Lung microvascular endothelial cell (primary cell): ENCODE measurements around the gene NPTN. TPM values are rescaled to one million over a fixed set of nuclear protein-coding genes. Genes with fewer than 3 reads are reported as not detected.
"Not testable (repeated sequence)": the region's sequence is repeated elsewhere in the genome, so short reads cannot be mapped to it uniquely, and the experiment has no call there.

Source experiments
- DNase-seq, 2 donors: peaks; one replicate each; pipeline versions ENCODE4 v3.0.0 to v3.0.0-alpha.2; 2010; ENCODE audit warnings: low read depth in 2 of 2
- total RNA-seq: library from RNA; depleted of rRNA; stranded (reverse); fragments of >200 nt; gene quantifications from 2 replicates; pipeline ENCODE4 v1.2.1, GENCODE V29; 2014

NPTN gene
- total RNA-seq, 1 donor from 2014 or later: 130 TPM

DNA sequence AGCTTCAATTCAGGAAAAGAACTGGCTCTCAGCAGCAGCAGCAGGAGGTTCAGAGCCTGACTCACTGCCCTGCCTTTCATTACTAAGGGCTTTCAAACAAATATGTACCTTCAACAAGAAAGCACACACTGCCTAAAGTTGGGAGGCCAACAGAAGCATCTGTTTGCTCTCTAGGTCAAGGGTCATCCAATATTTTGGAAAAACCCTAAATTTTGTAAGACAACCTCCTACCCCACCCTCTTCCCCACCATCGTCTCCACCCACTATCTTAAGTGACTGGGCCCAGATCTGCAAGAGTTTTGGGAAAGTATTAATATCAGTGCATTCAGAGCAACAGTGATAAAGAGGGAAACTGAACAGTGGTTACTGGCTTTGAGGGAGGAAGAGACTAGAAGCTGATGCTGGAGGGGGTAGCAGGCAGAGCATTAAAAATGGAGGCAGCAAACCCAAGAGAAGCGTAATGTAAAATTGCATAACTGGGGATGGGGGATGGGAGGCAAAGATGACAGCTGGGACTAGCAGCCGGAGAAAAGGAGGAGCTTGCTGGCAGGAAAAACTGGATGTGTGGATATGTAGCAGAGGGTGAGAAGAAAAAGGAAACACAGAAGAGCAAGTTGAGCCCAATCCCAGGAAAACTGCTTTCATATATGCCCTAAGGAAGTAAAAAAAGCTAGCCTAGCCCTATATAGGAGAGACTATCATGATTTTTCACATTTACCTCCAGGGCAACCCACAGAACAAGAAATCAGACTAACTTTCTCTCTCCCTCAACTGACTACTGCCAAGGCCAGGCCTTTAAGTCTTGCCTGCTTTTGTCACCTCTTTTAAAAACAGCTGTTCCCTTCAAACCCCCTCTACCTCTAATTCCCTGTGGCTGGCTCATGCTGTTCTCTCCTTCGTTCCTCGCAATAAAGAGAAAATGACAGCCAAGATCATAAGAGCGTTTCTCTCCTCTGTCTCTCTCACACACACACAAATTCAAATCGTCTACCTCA is 31.4 kb downstream of the NPTN start:
- DNase-seq: peak; percentile 37 to 49

DNA sequence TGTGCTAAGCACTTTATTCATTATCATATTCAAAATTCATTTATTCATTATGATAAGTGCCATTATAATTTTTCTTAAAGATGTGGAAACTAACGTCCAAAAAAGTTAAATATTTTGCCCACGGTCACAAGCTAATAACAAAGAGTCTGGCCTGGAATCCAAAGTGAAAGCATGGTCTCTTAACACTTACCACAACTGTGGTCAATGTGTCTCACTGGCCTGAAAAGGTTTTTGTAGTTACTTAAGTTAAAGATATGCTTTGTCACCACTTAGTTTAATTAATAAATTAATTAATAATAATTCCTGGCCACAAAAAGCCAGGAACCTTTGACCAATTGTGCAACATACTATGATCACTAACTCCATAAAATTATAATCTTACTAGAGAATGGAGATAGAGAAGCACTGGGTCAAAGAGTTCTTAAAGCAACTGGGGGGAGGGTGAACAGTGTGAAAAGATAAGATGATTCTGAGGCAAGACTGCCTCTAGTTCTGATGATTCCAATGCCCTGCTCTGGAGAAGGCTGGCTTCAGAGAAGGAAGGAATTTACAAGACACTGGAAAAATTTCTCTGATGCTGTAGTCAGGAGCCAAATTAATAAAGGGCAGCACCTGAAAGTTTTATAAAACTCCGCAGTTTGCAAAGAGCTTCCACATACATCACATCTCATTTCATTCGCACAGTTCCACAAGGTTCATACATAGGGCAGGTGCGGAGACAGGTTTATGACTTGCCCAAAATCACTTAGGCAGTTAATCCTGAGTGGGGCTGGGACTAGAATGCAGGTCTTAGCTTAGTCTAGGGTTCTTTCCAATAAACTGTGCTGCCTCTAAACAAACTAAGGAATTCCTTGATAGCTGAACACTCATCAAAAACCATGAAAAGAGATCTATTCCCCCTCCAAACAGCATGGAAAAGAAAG is 32.5 kb downstream of the NPTN start:
- no peak for DNase-seq

DNA sequence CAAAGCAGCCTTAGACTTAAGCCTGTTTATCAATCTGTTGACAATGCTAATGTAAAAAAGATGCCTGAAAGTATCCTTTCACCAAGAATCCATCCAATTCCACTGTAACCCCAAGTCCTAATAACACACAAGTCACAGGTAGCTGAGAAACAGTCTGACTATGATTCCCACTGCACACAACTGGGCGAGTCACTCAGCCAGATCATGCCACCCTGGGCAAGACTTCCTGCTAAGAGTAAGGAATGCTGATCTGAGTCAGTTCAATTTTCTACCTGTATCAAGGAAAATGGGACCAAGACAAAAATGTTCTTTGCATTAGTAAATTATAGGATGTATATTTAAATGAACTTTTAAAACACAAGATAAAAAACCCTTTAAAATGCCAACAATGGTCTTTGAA is 33.3 kb downstream of the NPTN start:
- peak in 1 of 2 donors; percentile 33 for DNase-seq

DNA sequence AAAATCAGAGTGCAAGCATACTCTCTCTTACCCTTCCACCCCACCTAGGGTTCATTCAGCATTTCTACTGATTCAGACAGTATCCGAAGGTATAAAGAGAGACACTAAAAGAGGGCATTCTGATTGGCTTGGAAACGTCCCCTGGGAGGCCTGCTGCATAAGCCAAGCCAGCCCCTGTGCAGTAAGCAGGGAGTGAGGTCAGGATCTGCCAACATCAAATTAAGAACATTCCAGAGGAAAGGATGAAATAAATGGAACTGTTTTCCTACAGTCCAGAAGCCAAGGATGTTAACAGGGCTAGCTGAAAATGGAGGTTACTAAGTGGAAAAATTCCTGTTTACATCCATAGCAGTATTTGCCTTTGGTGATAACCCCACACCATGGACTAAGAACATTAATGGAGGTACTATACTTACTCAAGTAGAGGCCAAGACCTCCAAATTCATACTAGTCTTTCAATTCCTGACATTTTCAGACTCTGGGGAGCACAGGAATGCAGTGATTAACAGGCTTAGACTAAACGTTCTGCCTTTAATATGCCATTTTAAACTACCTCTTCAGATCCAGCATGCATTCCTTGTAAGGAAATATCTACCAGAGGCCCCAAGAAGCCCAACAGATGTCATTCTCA is 34.5 kb downstream of the NPTN start:
- DNase-seq: peak in 1 of 2 donors; percentile 3

DNA sequence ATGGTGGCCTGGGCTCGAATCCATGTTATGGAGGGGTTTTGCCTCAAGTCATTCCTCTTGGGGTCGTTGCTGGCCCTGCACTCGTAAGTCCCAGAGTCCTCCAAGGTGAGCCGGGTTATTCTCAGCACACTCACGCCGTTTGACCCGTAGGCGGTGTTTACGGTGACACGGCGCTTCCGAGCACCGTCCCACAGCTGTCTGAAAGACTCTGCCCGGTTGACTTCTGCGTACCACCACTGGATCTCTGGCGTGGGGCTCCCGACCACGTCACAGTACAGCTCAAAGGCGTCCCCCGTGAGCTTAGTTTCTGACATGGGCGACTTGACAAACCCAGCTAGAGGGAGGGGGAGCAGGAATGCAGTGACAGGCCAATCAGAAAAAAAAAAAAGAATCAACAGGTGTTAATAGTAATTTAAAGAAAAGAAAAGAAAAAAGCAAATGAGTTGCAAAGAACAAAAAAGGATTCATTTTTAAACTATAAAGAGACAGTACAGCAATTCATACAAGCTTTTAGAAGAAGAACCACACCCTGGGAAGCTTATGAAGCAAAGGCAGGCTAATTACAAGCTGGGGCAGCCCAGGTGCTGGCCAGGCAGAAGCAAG is 36.1 kb downstream of the NPTN start:
- DNase-seq: no peak

DNA sequence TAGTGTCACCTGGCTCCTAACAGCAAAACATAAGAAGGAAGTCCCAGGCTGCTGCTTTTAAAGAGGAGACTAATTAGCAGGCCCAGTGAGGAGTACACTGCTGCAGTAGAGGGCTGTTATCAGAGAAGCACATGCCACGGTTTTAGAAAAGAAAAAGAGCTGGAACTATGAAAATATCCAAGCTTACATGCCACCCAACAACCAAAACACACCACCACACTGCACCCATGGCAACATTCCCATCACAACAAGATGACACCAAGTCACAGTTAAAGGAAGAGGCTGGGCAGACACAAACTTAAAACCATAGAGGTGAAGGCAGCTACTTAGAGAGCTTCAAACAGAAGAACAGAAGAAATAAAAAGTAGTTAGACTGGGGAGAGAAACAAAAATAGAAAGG is 37.0 kb downstream of the NPTN start:
- DNase-seq: peak; percentile 31 to 34

DNA sequence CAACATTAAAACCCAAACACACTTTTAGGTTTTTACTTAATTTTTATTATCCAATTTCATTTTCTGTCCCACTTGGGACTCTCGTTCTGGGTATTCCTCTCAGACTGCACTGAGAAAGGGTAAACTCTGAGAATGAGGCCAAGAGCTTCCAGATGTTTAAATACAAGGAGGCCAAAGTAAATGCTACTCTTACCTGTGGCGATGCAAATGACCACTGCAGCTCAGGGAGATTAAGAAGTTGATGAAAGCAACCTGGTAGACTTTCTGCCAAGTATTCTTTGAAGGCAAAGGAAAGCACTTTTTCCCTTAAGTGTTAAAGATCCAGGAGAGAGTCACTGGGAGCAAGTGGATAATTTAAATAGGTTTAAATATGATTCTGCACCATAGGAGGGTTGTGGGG is 39.1 kb downstream of the NPTN start:
- DNase-seq: no peak

DNA sequence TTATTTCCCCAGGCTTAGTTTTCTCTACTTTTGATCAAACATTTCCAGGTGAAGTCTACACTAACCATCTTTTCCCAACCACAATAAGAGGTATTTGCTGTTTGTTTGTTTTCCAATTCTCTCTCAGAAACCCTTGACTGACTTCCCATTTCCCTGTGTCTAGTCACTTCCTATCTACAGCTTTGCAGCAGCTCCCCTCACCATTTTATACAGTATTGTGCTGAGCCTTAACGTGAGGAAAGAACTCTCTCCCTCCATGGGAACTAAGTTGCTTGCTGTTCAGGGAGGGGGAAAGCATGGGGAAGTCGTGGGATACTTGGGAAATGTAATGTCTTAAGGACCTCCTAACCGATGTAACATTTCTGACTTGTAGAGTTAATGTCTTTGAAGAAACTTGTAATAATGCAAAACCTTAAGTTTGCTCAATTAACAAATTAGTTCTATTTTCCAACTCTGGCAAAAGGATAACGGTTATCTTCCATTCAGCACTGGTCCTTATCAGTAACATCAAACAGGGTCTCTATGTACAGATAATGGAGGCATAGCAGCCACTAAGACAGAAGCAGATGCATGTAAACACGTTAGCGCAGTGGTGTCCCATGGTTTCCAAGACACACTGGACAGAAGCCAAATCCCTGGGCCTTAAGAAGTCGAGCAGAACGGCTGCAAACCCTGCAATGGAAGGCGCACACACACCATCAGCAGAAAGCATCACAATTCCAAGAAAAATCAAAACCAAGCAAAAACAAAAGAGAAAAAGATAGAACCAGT is 39.7 kb downstream of the NPTN start:
- peak; percentile 24 to 52 for DNase-seq

DNA sequence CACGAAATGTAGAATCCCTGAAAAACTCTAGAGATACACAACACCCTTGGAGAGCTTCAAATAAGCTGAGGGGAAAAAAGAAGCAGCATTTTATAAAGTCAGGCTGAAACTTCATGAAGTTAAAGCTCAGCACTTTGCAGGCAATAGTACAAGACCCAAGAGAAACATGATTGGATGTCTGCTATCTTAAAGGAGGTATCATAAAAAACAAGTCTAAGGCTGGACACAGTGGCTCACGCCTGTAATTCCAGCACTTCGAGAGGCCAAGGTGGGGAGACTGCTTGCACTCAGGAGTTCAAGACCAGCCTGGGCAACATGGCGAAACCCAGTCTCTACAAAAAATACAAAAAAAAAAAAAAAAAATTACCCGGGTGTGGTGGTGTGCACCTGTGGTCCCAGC is 42.9 kb downstream of the NPTN start:
- DNase-seq: no peak

DNA sequence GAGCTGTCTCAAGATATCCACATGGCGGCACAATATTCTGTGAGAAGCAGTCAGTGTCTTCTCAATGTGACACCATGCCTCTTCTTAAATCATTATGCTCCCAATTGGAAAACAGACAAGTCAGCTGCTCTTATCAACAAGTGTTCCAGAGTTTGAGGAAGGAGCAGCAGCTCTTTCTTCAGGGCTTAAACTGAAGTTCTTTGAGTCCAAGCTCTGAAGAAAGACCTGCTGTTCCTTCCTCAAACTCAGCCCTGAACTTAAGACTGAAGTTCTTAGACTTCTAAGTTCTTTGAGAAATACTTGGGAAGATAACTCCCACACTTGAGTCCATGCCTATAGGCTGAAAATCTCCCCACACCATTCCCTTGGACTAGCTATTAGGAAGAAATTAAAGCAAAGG is 43.4 kb downstream of the NPTN start:
- no peak for DNase-seq

DNA sequence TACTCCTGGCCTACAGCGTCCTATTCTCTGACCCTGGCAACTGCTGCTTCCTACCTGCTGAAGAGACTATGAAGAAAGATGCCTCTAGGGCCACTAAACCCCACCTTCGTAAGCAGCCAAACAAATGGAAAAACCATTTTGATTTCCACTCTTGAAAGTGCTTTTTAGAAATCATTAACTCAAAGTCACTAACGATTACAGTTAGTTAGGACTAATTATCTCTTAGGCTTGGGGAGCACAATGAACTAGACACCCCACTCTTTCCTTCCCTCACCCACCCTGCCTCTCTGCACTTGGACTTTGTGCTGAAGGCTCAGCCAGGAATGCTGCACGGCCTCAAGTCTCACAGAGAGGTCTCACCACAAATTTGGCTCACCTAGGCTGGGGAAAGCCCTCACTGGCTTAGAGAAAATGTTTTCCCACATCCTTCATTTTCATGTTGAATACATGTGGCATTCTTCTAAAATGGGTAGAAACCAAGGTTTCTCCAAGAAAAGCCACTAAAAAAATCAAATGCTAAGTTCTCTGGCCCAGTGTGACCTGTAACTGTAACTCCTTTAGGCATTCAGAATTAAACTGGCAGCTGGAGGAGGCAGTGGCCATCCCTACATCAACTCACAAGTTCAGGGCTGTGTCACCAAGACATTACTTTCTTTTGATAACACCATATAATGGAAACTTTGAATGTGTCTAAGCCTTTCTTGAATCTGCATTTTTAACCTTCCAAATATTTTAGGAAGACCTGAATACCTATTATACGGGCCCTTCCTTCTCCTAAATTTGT is 47.1 kb downstream of the NPTN start:
- DNase-seq: no peak

DNA sequence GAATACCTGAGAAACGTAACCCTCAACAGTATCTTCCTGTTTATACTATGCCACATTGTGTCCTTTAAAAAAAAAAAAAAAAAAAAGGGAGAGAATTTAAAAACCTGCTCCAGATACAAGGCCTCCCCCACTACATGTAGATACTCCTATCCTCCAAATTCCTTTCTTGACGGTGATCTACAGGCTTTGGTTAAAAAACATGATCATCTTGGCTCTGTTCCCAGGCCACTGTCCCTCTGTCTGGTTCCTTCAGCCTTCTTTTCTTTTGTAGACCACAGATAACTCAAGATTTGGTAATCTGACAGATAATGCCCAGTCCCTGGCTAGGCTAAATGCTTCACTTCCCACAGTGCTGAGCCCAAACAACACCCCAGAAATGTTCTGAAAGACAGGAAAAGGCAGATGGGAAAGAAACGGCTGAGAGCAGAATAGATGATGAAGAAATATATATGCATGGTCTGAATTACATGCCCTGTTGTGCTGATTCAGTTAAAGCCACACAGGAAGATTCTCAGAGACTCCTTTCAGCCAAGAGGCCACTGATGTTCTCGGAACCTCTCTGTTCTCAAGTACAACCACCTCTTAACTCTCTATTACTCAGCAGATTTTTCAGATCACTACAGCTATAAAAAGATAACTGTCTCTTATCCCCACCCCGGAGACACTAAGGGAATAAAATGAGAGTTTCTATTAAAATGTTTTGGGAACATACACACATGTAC is 48.3 kb downstream of the NPTN start:
- no peak for DNase-seq

DNA sequence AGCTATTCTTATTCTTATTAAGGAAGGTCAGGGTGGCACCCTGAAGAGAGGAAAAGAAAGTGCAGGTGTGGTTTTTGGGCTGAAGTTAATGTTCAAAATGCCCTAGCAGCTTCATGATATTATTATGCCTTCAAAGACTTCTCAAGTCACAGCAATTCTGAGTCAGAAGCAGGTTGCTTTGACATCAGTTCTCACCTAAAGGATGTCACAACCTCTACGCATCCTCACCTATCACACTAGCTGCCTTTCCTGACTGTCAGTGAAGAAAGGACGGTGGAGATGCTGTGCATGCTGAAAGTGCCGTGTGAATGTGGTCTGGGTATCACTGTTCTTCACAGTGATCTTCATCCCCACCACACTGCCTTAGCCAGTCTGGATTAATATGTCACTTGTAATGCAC is 49.6 kb downstream of the NPTN start:
- no peak for DNase-seq

DNA sequence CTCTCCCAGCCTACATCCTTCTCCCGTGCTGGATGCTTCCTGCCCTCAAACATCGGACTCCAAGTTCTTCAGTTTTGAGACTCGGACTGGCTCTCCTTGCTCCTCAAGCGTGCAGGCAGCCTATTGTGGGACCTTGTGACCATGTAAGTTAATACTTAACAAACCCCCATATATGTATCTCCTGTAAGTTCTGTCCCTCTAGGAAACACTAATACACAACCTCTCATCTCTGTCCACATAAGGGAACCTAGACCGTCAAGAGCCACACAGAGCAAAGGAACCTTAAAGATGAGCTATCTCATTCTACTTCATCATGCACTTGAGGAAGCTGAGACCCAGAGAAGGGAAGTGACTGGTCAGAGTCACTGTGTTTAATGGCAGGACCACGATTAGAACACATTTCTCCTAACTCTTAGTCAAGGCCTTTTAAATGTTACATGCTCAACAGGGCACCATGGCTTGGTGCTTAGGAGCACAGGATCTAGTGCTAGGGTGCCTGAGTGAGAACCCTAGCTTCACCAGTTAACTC is 50.3 kb downstream of the NPTN start:
- DNase-seq: no peak

DNA sequence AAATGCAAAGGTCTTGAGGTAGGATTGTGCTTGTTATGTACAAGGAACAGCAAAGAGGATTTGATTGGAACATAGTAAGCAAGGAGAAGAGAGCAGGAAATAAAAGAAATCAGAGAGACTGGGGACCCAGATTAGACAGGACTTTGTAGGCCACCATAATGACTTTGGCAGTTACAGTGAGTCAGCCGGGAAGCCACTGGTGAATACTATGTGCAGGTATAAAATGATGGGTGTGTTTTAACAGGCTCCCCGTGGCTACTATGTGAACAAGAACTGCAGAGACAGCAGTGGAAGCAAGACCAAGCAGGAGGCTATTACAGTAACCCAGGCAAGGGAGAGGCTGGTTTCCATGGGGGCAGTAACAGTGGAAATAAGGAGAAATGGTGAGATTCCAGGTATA is 55.2 kb downstream of the NPTN start:
- DNase-seq: no peak

DNA sequence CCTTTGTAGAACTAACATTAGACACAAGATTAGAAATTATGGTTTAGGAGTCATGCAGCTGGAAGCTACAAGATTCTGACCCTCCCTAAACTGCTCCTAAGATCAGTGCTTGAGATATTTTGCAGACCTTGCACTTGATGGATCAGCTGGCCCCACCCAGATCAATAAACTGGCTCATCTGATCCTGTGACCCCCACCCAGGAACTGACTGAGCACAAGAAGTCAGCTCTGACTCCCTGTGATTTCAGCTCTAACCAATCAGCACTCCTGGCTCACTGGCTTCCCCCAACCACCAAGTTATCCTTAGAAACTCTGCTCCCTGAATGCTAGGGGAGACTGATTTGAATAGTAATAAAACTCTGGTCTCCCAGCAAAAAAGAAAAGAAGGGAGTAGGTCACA is 55.6 kb downstream of the NPTN start:
- not testable (repeated sequence) for DNase-seq

DNA sequence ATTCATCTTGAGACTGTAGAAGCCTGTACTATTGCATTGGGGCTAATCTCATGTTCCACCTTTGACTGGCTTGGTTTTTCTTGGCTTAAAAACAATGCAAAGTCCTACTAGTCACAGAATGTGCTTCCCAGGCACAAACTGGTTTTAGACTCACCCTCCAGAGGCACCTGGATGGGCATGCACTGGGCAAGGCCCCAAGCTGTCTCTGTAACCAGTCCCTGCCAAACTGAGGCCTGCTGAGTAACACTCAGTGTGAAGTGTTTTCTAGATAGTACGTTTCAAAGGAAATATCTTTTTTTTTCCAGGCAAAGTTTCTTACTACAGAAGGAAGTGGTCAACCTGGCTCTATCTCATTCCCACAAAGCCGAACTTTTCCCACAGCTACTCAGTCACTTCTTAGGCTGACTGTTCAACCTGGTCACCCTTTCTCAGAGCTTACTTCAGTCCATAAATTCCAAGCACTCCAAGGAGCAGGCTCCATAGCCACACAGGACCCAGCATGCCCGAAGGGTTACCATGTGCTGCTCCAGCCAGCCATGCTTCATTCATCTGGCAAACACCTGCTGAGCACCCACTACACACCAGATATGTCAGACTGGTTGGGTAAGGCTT is 57.4 kb downstream of the NPTN start:
- peak in 1 of 2 donors; percentile 54 for DNase-seq

DNA sequence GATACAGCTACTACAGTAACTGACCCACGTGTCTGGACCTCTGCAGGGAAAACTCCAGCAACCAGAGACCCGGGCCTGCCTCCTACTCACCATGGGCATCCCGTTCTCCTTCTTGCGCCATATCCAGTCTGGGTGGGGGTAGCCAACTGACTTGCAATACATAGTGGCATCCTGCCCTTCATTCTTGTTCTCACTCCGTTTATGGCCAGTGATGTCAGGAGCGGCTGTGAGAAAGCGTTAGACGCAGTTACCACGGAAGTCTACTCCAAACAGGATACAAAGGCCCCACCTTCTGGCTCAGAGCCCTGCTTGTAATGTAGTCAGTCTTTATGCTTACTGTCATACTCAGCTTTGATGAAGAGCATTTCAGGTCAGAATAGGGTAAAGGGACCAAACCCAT is 59.6 kb downstream of the NPTN start:
- DNase-seq: peak; percentile 63 to 98
